Stimulated activated naive B cell treated with anti-CD40 and anti-IgM and Interleukin-4, amounts not matched to agents 10 μg/mL and 1 μg/mL and 100 μg/mL, for 72 hours (primary cell): ENCODE measurements around the gene ERGIC3.
"Not testable (repeated sequence)": the region's sequence is repeated elsewhere in the genome, so short reads cannot be mapped to it uniquely, and the experiment has no call there.

Source experiments
- ATAC-seq, 2 donors: fragments of 150-1000 bp; cut with Tn5 transposase; replicated peaks; 2 replicates each; pipeline ENCODE4 v1.10.0; 2021; ENCODE audit warnings: moderate library complexity in 1 of 2
- DNase-seq: peaks from one replicate; pipeline ENCODE4 v3.0.0; 2021
- H3K27ac Mint-ChIP-seq: one replicate; pipeline ENCODE4 v1.8.0; 2022; ENCODE audit warnings: mild to moderate bottlenecking, mixed read lengths
- H3K27me3 Mint-ChIP-seq, 2 donors: one replicate each; pipeline ENCODE4 v1.8.0; 2022; ENCODE audit warnings: mixed read lengths in 2 of 2
- H3K36me3 Mint-ChIP-seq, 2 donors: one replicate each; pipeline ENCODE4 v1.8.0; 2022; ENCODE audit warnings: mixed read lengths in 2 of 2, mild to moderate bottlenecking in 1 of 2
- H3K4me1 Mint-ChIP-seq, 2 donors: one replicate each; pipeline ENCODE4 v1.8.0; 2022; ENCODE audit warnings: mixed read lengths in 2 of 2, mild to moderate bottlenecking in 1 of 2
- H3K4me3 Mint-ChIP-seq, 2 donors: one replicate each; pipeline ENCODE4 v1.8.0; 2022; ENCODE audit warnings: mild to moderate bottlenecking in 2 of 2, mixed read lengths in 2 of 2, moderate library complexity in 1 of 2
- H3K9me3 Mint-ChIP-seq, 2 donors: one replicate each; pipeline ENCODE4 v1.8.0; 2022; ENCODE audit warnings: mixed read lengths in 2 of 2, mild to moderate bottlenecking in 1 of 2

The ERGIC3 gene

GRCh38 chr20:35510951-35511735, 30.7 kb upstream of the ERGIC3 start:
- Mint-ChIP-seq H3K4me1 (peaks cover 16 to 20% of the 10 kb centered on the region in 2 donors), H3K27me3 (no peaks in the 10 kb centered on the region), H3K36me3 (peaks cover 44 to 46% of the 10 kb centered on the region in 2 donors), H3K9me3 (no peaks in the 10 kb centered on the region), H3K27ac (peak overlapping the region; percentile 47), H3K4me3 (no peak overlapping the region)
- DNase-seq = no peak
- no peak for ATAC-seq

DNA sequence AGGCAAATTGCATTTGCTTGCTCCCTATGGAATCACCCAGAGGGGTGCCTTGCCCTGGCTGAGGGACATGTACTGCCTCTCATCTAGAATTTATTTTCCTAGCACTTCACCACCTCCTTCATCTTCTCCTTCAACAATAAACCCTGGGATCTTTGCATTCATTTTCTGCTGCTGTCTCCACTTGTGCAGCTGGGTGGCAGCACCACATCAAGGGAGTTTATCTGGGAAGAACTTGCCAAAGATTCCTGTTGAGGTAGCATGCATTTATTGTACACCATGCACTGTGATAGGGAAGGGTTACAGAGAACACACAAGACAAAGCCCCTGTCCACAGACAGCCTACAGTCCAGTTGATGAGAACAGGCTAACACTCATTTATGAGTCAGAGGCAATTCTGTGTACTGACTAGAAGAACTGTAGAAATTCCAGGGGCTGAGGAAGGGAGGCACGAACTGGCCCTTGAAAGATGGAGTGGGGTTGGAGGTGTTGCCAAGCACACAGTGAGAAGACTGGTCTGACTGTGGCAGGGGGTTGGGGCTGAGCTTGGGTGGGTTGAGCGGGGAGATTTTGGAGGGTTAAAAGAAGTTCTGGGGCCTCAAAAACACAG, 30.0 kb upstream of the ERGIC3 start:
- ATAC-seq (no peak), DNase-seq (no peak)
- H3K9me3 Mint-ChIP-seq = no peaks in the 10 kb centered on the region
- no peaks in the 10 kb centered on the region for H3K27me3 Mint-ChIP-seq
- peak overlapping the region; percentile 56 for H3K27ac Mint-ChIP-seq
- peaks cover 15 to 16% of the 10 kb centered on the region in 2 donors for H3K4me1 Mint-ChIP-seq
- no peak overlapping the region for H3K4me3 Mint-ChIP-seq
- H3K36me3 Mint-ChIP-seq = peaks cover 42% of the 10 kb centered on the region in 2 donors

GRCh38 chr20:35514371-35514932, 27.4 kb upstream of the ERGIC3 start:
- Mint-ChIP-seq H3K9me3 (no peaks in the 10 kb centered on the region), H3K4me1 (peaks cover 2 to 3% of the 10 kb centered on the region in 2 donors), H3K27ac (peak overlapping the region; percentile 42), H3K27me3 (no peaks in the 10 kb centered on the region), H3K36me3 (peaks cover 22 to 29% of the 10 kb centered on the region in 2 donors), H3K4me3 (no peak overlapping the region)
- ATAC-seq (no peak), DNase-seq (no peak)

- ATAC-seq = no peak
- Mint-ChIP-seq H3K36me3 (peaks cover 19 to 29% of the 10 kb centered on the region in 2 donors), H3K9me3 (no peaks in the 10 kb centered on the region), H3K27me3 (no peaks in the 10 kb centered on the region), H3K27ac (no peak overlapping the region), H3K4me1 (no peaks in the 10 kb centered on the region), H3K4me3 (no peak overlapping the region)
- no peak for DNase-seq
Measured at GRCh38 chr20:35515341-35515740, 26.5 kb upstream of the ERGIC3 start.

DNA sequence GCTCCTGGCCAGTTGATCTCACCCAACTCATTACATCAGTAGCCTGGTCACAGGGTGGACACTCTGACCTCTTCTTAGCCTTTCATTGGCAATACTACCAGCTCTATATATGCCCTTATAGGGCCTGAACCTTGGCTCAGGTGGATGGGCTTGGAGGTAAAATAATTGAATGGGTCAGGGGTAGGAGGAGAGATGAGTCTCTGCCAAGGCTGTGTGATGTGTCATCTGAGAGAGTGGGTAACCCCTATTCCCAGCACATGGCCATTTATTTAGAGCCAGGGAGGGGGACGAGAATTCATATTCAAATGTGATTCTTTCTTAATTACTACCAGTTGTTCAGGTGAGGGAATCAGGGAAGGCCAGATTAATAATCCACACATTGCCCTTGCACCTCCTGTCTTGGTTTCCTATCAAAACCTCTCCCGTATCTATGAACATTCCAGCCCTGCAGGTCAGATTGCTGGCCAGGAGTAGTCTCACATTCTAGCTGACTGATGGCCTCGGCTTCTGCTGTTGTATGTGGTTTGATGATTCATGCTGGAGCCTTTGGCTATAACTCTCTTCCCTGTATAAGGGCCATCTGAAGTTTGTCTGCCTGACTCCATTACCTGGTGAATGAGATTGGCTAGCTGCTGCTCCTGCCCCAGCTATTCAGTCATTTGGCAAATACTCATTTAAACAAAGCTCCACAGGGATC, 25.8 kb upstream of the ERGIC3 start:
- H3K4me1 Mint-ChIP-seq = no peaks in the 10 kb centered on the region
- H3K27ac Mint-ChIP-seq = no peak overlapping the region
- DNase-seq = no peak
- peaks cover 19 to 28% of the 10 kb centered on the region in 2 donors for H3K36me3 Mint-ChIP-seq
- no peak overlapping the region for H3K4me3 Mint-ChIP-seq
- no peaks in the 10 kb centered on the region for H3K27me3 Mint-ChIP-seq
- no peaks in the 10 kb centered on the region for H3K9me3 Mint-ChIP-seq
- no peak for ATAC-seq

DNA sequence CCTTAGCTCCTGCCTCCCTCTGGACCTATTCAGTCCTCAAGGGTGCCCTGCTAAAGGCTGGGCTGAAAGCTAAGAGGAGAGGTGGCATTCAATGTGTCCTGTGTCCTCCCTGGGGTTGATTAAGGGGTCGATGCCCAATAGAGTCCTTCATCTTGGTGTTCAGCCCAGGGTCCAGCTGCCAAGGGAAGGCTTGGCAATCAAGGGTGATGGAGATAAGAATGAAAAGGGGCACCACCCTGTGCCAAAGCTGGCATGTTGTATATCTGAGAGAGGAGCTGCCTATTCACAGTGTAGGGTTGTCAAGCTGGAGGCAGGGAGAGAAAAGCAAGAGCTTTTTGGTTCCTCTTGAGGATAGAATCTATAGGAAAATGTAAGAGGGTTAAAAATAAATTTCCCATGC, 24.8 kb upstream of the ERGIC3 start:
- ATAC-seq = no peak
- H3K27me3 Mint-ChIP-seq = no peaks in the 10 kb centered on the region
- peaks cover 12 to 17% of the 10 kb centered on the region in 2 donors for H3K36me3 Mint-ChIP-seq
- no peaks in the 10 kb centered on the region for H3K4me1 Mint-ChIP-seq
- H3K9me3 Mint-ChIP-seq = no peaks in the 10 kb centered on the region
- no peak for DNase-seq
- H3K27ac Mint-ChIP-seq = no peak overlapping the region
- no peak overlapping the region for H3K4me3 Mint-ChIP-seq

GRCh38 chr20:35517767-35518166, 24.1 kb upstream of the ERGIC3 start:
- H3K27me3 Mint-ChIP-seq, DNase-seq, H3K4me3 Mint-ChIP-seq, H3K9me3 Mint-ChIP-seq, H3K27ac Mint-ChIP-seq, H3K4me1 Mint-ChIP-seq, ATAC-seq: not testable (repeated sequence)
- peaks cover 10 to 16% of the 10 kb centered on the region in 2 donors for H3K36me3 Mint-ChIP-seq

DNA sequence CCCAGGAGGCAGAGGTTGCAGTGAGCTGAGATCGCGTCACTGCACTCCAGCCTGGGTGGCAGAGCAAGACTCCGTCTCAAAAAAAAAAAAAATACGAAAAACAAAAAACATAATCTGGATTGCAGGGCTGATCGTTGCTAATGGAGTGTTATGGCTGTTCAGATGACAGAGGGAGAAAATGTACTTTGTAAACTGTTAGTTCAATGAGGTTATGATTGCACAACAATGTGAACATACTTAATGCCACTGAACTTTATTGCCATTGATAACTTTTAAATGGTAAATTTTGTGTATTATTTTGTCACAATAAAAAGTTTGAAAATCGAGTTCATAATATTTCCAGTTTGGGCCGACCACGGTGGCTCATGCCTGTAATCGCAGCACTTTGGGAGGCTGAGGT, 22.9 kb upstream of the ERGIC3 start:
- Mint-ChIP-seq H3K27me3 (no peaks in the 10 kb centered on the region), H3K4me3 (no peak overlapping the region), H3K36me3 (peaks cover 10 to 12% of the 10 kb centered on the region in 2 donors), H3K4me1 (no peaks in the 10 kb centered on the region), H3K9me3 (no peaks in the 10 kb centered on the region), H3K27ac (no peak overlapping the region)
- DNase-seq = no peak
- ATAC-seq = no peak

- ATAC-seq (peak; percentile 51), DNase-seq (no peak)
- no peaks in the 10 kb centered on the region for H3K4me1 Mint-ChIP-seq
- H3K9me3 Mint-ChIP-seq = no peaks in the 10 kb centered on the region
- no peak overlapping the region for H3K4me3 Mint-ChIP-seq
- no peak overlapping the region for H3K27ac Mint-ChIP-seq
- H3K27me3 Mint-ChIP-seq = no peaks in the 10 kb centered on the region
- no peaks in the 10 kb centered on the region for H3K36me3 Mint-ChIP-seq
Measured at GRCh38 chr20:35523298-35523888, 18.5 kb upstream of the ERGIC3 start.

- Mint-ChIP-seq H3K36me3 (no peaks in the 10 kb centered on the region), H3K4me3 (no peak overlapping the region), H3K9me3 (no peaks in the 10 kb centered on the region), H3K4me1 (no peaks in the 10 kb centered on the region), H3K27ac (no peak overlapping the region), H3K27me3 (no peaks in the 10 kb centered on the region)
- no peak for ATAC-seq
- DNase-seq = no peak
Measured at GRCh38 chr20:35525639-35526038, 16.2 kb upstream of the ERGIC3 start.

DNA sequence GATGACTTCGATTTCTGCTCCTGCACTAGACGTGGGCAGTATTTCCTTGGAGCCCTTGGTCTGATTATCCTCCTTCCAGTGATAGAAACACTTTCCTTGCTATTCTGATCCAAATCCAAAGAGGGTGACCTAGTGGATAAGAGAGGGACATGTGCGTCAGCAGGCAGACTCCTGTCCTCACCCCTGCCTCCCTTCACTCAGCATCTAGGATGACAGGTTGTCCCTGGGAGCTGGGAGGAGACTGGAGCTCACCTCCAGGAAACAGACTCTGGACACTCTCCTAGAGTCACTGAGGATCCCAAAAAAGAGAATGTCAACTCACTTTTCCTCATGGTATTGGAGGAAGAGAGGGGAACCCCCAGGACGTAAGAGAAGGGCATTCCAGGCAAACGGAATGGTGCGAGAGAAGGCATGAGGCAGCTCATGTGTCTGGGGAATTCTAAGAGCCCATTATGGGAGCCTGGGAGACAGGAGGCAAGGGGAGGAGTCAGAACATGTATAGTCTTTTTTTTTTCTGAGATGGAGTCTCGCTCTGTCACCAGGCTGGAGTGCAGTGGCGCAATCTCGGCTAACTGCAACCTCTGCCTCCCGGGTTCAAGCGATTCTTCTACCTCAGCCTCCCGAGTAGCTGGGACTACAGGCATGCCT, 14.6 kb upstream of the ERGIC3 start:
- Mint-ChIP-seq H3K9me3 (no peaks in the 10 kb centered on the region), H3K36me3 (no peaks in the 10 kb centered on the region), H3K4me1 (no peaks in the 10 kb centered on the region), H3K4me3 (no peak overlapping the region), H3K27me3 (no peaks in the 10 kb centered on the region), H3K27ac (no peak overlapping the region)
- ATAC-seq (no peak), DNase-seq (no peak)

DNA sequence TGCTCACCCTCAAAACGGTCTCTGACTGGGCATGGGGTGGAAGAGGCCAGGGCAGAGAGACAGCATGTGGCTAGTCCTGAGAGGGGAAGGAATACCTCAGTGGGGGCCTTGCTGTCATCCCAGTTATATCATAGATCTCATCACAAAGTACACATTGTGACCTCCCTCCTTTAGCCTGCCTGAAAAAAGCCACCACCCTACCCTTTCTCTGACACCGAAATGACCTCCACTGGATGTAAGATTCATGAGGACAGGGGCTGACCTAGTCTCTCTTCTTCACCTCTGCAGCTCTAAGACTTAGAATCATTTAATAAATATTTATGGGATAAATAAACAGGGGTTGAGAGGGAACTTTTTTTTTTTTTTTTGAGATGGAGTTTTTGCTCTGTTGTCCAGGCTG, 12.3 kb upstream of the ERGIC3 start, which contains the start of gene C20orf173:
Gene C20orf173, minus strand, starts transcription at position 101 of the 400 bp plus-strand sequence. CDS start 279 bp downstream, outside the sequence.
- DNase-seq = no peak
- no peaks in the 10 kb centered on the region for H3K9me3 Mint-ChIP-seq
- no peak for ATAC-seq
- no peaks in the 10 kb centered on the region for H3K27me3 Mint-ChIP-seq
- H3K27ac Mint-ChIP-seq = no peak within 1 kb of the TSS
- no peak within 1 kb of the TSS for H3K4me3 Mint-ChIP-seq
- H3K36me3 Mint-ChIP-seq = no peaks in the 10 kb centered on the region
- H3K4me1 Mint-ChIP-seq = no peaks in the 10 kb centered on the region

- peak overlapping the region; percentile 59 for H3K27ac Mint-ChIP-seq
- no peaks in the 10 kb centered on the region for H3K27me3 Mint-ChIP-seq
- peaks cover 8 to 11% of the 10 kb centered on the region in 2 donors for H3K36me3 Mint-ChIP-seq
- H3K9me3 Mint-ChIP-seq = no peaks in the 10 kb centered on the region
- peaks cover 7 to 24% of the 10 kb centered on the region in 2 donors for H3K4me1 Mint-ChIP-seq
- peak overlapping the region; percentile 27 to 30 for H3K4me3 Mint-ChIP-seq
- ATAC-seq (peak in 1 of 2 donors; percentile 58), DNase-seq (peak; percentile 59)
Measured at GRCh38 chr20:35539756-35540212, 2.1 kb upstream of the ERGIC3 start.
